ENCODE measurements around the gene NANS.
"Not testable (repeated sequence)": the region's sequence is repeated elsewhere in the genome, so short reads cannot be mapped to it uniquely, and the experiment has no call there.

Gene NANS

GRCh38 chr9:98101868-98102273 lies 45.3 kb downstream of the NANS start:
- DNase-seq (ENCODE audit: low read depth): no peak

GRCh38 chr9:98104445-98104881 lies 47.9 kb downstream of the NANS start:
- no peak for DNase-seq (ENCODE audit: low read depth)

GRCh38 chr9:98105006-98105405 lies 48.5 kb downstream of the NANS start:
- no peak for DNase-seq (ENCODE audit: low read depth)

GRCh38 chr9:98107926-98108325 lies 51.4 kb downstream of the NANS start:
- DNase-seq (ENCODE audit: low read depth): no peak

- no peak for DNase-seq (ENCODE audit: low read depth)
These were observed 52.0 kb downstream of the NANS start for GRCh38 chr9:98108531-98109031.

GRCh38 chr9:98109052-98109451 lies 52.5 kb downstream of the NANS start:
- DNase-seq (ENCODE audit: low read depth): no peak

GRCh38 chr9:98117097-98117496 lies 60.6 kb downstream of the NANS start:
- not testable (repeated sequence) for DNase-seq (ENCODE audit: low read depth)

- DNase-seq (ENCODE audit: low read depth): no peak
These were observed 61.6 kb downstream of the NANS start for GRCh38 chr9:98117984-98118639.

GRCh38 chr9:98118640-98119601 lies 62.4 kb downstream of the NANS start, which contains the start of gene TRIM14:
TSS of gene TRIM14 (minus strand) at chr9:98119222. CDS start at chr9:98119188, 34 bp downstream.
- DNase-seq (ENCODE audit: low read depth): peak; percentile 10

GRCh38 chr9:98120476-98120875 lies 63.9 kb downstream of the NANS start:
- DNase-seq (ENCODE audit: low read depth): no peak

GRCh38 chr9:98121058-98121457 lies 64.5 kb downstream of the NANS start:
- no peak for DNase-seq (ENCODE audit: low read depth)

GRCh38 chr9:98124091-98124490 lies 67.6 kb downstream of the NANS start:
- not testable (repeated sequence) for DNase-seq (ENCODE audit: low read depth)

GRCh38 chr9:98124637-98125426 lies 68.3 kb downstream of the NANS start:
- DNase-seq (ENCODE audit: low read depth): no peak

GRCh38 chr9:98127226-98127625 lies 70.7 kb downstream of the NANS start:
- no peak for DNase-seq (ENCODE audit: low read depth)

GRCh38 chr9:98128316-98128715 lies 71.8 kb downstream of the NANS start:
- no peak for DNase-seq (ENCODE audit: low read depth)

GRCh38 chr9:98129451-98129881 lies 72.9 kb downstream of the NANS start:
- DNase-seq (ENCODE audit: low read depth): no peak

GRCh38 chr9:98130060-98130459 lies 73.5 kb downstream of the NANS start:
- DNase-seq (ENCODE audit: low read depth): not testable (repeated sequence)

GRCh38 chr9:98130576-98131228 lies 74.2 kb downstream of the NANS start:
- DNase-seq (ENCODE audit: low read depth): no peak

GRCh38 chr9:98132158-98132557 lies 75.6 kb downstream of the NANS start:
- DNase-seq (ENCODE audit: low read depth): no peak

Measured in GM04503 (cell line).